NCI-H2107 (cell line): ENCODE data around the gene HIF1AN.
"Not testable (repeated sequence)": the region's sequence is repeated elsewhere in the genome, so short reads cannot be mapped to it uniquely, and the experiment has no call there.

Experiments used
- DNase-seq: peaks from one replicate; lab custom pipeline; 2025; lab: John Stamatoyannopoulos, UW

Gene HIF1AN

GRCh38 chr10:100567249-100567648, 31.5 kb downstream of the HIF1AN start:
- DNase-seq, result no peak

- no peak for DNase-seq
Measured at GRCh38 chr10:100567826-100568225, 32.1 kb downstream of the HIF1AN start.

GRCh38 chr10:100568912-100569311, 33.2 kb downstream of the HIF1AN start:
- no peak for DNase-seq

GRCh38 chr10:100569687-100570481, 34.1 kb downstream of the HIF1AN start:
- DNase-seq, result no peak

- DNase-seq, result no peak
Measured at GRCh38 chr10:100570506-100570905, 34.8 kb downstream of the HIF1AN start.

- no peak for DNase-seq
Measured at GRCh38 chr10:100571084-100571856, 35.5 kb downstream of the HIF1AN start.

GRCh38 chr10:100575146-100575545, 39.4 kb downstream of the HIF1AN start:
- DNase-seq, result not testable (repeated sequence)

GRCh38 chr10:100575585-100576281, 40.0 kb downstream of the HIF1AN start:
- DNase-seq, result no peak

GRCh38 chr10:100576282-100576635, 40.5 kb downstream of the HIF1AN start:
- no peak for DNase-seq

GRCh38 chr10:100579261-100580090, 43.7 kb downstream of the HIF1AN start:
- no peak for DNase-seq

- no peak for DNase-seq
Measured at GRCh38 chr10:100586959-100587358, 51.2 kb downstream of the HIF1AN start.

GRCh38 chr10:100598166-100598565, 62.4 kb downstream of the HIF1AN start:
- DNase-seq, result no peak

- no peak for DNase-seq
Measured at GRCh38 chr10:100600218-100600617, 64.5 kb downstream of the HIF1AN start.

- no peak for DNase-seq
Measured at GRCh38 chr10:100607439-100607838, 71.7 kb downstream of the HIF1AN start.
